WTC11 (cell line): ENCODE data around the gene P3H1. TPM values are rescaled to one million over a fixed set of nuclear protein-coding genes. Genes with fewer than 3 reads are reported as not detected.

Experiments
- ATF6 ChIP-seq: sonication (generic); formaldehyde crosslinking; IDR thresholded peaks from 2 replicates; pipeline ENCODE4 v1.8.1; 2023; ENCODE audit warnings: mild to moderate bottlenecking, missing genetic modification reagents
- GRHL2 ChIP-seq: fragments of 250-450 bp; sonication (Bioruptor Pico); IDR thresholded peaks from 2 replicates; pipeline ENCODE4 v1.8.0; 2022; ENCODE audit warnings: mild to moderate bottlenecking, moderate library complexity; ENCODE audit not compliant: insufficient replicate concordance, severe bottlenecking
- HMGA2 ChIP-seq: fragments of 250-450 bp; sonication (Bioruptor Pico); IDR thresholded peaks from 2 replicates; pipeline ENCODE4 v1.4.0; 2021; ENCODE audit warnings: mild to moderate bottlenecking, moderate library complexity
- MXD4 ChIP-seq: fragments of 250-450 bp; sonication (Bioruptor Pico); IDR thresholded peaks from 2 replicates; pipeline ENCODE4 v1.8.0; 2021; ENCODE audit warnings: mild to moderate bottlenecking, moderate library complexity, borderline replicate concordance
- NFE2L1 ChIP-seq: sonication (generic); formaldehyde crosslinking; IDR thresholded peaks from 2 replicates; pipeline ENCODE4 v1.8.1; 2023; ENCODE audit warnings: missing genetic modification reagents
- OVOL2 ChIP-seq: fragments of 250-450 bp; sonication (Bioruptor Pico); IDR thresholded peaks from 2 replicates; pipeline ENCODE4 v1.9.0; 2021; ENCODE audit warnings: mild to moderate bottlenecking, borderline replicate concordance
- PRDM15 ChIP-seq: sonication (generic); formaldehyde crosslinking; IDR thresholded peaks from 2 replicates; pipeline ENCODE4 v1.8.0; 2022; ENCODE audit warnings: missing genetic modification reagents
- PRRX2 ChIP-seq: fragments of 250-450 bp; sonication (Bioruptor Pico); IDR thresholded peaks from 2 replicates; pipeline ENCODE4 v1.8.0; 2021; ENCODE audit warnings: mild to moderate bottlenecking
- ZBTB43 ChIP-seq: sonication (generic); formaldehyde crosslinking; IDR thresholded peaks from 2 replicates; pipeline ENCODE4 v1.8.1; 2023; ENCODE audit warnings: mild to moderate bottlenecking, missing genetic modification reagents
- ZNF416 ChIP-seq: fragments of 250-450 bp; sonication (Bioruptor Pico); IDR thresholded peaks from 2 replicates; pipeline ENCODE4 v1.9.0; 2021; ENCODE audit warnings: mild to moderate bottlenecking, inconsistent platforms
- total RNA-seq: library from RNA; stranded (reverse); gene quantifications from 3 replicates; pipeline ENCODE4 v1.2.3, GENCODE V29; 2021
- TF ChIP-seq, protein P1 (sequence below): fragments of 250-450 bp; sonication (Bioruptor Pico); IDR thresholded peaks from 2 replicates; pipeline ENCODE4 v1.9.0; 2021; ENCODE audit warnings: mild to moderate bottlenecking, borderline replicate concordance
- TF ChIP-seq, protein P2 (sequence below): sonication (generic); formaldehyde crosslinking; IDR thresholded peaks from 2 replicates; pipeline ENCODE4 v1.8.1; 2023; ENCODE audit warnings: mild to moderate bottlenecking, missing genetic modification reagents, moderate library complexity
- TF ChIP-seq, protein P3 (sequence below): sonication (generic); formaldehyde crosslinking; IDR thresholded peaks from 2 replicates; pipeline ENCODE4 v1.8.0; 2022; ENCODE audit warnings: mild to moderate bottlenecking, missing genetic modification reagents
- TF ChIP-seq, protein P4 (sequence below): sonication (generic); formaldehyde crosslinking; IDR thresholded peaks from 2 replicates; pipeline ENCODE4 v1.8.1; 2023; ENCODE audit warnings: mild to moderate bottlenecking, moderate library complexity, missing genetic modification reagents

P3H1 gene
- total RNA-seq, 1 experiment from 2014 or later, result 95.1 TPM

GRCh38 chr1:42738678-42739226 is 28.1 kb downstream of the P3H1 start (continued):
- TF ChIP-seq, protein P1, sequence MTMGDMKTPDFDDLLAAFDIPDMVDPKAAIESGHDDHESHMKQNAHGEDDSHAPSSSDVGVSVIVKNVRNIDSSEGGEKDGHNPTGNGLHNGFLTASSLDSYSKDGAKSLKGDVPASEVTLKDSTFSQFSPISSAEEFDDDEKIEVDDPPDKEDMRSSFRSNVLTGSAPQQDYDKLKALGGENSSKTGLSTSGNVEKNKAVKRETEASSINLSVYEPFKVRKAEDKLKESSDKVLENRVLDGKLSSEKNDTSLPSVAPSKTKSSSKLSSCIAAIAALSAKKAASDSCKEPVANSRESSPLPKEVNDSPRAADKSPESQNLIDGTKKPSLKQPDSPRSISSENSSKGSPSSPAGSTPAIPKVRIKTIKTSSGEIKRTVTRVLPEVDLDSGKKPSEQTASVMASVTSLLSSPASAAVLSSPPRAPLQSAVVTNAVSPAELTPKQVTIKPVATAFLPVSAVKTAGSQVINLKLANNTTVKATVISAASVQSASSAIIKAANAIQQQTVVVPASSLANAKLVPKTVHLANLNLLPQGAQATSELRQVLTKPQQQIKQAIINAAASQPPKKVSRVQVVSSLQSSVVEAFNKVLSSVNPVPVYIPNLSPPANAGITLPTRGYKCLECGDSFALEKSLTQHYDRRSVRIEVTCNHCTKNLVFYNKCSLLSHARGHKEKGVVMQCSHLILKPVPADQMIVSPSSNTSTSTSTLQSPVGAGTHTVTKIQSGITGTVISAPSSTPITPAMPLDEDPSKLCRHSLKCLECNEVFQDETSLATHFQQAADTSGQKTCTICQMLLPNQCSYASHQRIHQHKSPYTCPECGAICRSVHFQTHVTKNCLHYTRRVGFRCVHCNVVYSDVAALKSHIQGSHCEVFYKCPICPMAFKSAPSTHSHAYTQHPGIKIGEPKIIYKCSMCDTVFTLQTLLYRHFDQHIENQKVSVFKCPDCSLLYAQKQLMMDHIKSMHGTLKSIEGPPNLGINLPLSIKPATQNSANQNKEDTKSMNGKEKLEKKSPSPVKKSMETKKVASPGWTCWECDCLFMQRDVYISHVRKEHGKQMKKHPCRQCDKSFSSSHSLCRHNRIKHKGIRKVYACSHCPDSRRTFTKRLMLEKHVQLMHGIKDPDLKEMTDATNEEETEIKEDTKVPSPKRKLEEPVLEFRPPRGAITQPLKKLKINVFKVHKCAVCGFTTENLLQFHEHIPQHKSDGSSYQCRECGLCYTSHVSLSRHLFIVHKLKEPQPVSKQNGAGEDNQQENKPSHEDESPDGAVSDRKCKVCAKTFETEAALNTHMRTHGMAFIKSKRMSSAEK (CRISPR knock-in tag), result no peak
- TF ChIP-seq, protein P2, sequence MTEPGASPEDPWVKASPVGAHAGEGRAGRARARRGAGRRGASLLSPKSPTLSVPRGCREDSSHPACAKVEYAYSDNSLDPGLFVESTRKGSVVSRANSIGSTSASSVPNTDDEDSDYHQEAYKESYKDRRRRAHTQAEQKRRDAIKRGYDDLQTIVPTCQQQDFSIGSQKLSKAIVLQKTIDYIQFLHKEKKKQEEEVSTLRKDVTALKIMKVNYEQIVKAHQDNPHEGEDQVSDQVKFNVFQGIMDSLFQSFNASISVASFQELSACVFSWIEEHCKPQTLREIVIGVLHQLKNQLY, result no peak
- TF ChIP-seq ATF6 (no peak), ZNF416 (no peak), NFE2L1 (CRISPR knock-in tag) (no peak), MXD4 (CRISPR knock-in tag) (no peak), HMGA2 (no peak), GRHL2 (CRISPR knock-in tag) (no peak), ZBTB43 (CRISPR knock-in tag) (no peak), OVOL2 (CRISPR knock-in tag) (no peak), PRDM15 (no peak), PRRX2 (CRISPR knock-in tag) (no peak)
- TF ChIP-seq, protein P3, sequence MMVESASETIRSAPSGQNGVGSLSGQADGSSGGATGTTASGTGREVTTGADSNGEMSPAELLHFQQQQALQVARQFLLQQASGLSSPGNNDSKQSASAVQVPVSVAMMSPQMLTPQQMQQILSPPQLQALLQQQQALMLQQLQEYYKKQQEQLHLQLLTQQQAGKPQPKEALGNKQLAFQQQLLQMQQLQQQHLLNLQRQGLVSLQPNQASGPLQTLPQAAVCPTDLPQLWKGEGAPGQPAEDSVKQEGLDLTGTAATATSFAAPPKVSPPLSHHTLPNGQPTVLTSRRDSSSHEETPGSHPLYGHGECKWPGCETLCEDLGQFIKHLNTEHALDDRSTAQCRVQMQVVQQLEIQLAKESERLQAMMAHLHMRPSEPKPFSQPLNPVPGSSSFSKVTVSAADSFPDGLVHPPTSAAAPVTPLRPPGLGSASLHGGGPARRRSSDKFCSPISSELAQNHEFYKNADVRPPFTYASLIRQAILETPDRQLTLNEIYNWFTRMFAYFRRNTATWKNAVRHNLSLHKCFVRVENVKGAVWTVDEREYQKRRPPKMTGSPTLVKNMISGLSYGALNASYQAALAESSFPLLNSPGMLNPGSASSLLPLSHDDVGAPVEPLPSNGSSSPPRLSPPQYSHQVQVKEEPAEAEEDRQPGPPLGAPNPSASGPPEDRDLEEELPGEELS (CRISPR knock-in tag), result no peak
- TF ChIP-seq, protein P4, sequence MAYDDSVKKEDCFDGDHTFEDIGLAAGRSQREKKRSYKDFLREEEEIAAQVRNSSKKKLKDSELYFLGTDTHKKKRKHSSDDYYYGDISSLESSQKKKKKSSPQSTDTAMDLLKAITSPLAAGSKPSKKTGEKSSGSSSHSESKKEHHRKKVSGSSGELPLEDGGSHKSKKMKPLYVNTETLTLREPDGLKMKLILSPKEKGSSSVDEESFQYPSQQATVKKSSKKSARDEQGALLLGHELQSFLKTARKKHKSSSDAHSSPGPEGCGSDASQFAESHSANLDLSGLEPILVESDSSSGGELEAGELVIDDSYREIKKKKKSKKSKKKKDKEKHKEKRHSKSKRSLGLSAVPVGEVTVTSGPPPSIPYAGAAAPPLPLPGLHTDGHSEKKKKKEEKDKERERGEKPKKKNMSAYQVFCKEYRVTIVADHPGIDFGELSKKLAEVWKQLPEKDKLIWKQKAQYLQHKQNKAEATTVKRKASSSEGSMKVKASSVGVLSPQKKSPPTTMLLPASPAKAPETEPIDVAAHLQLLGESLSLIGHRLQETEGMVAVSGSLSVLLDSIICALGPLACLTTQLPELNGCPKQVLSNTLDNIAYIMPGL, result no peak
